GM19328 (cell line): ENCODE measurements around the gene ZAR1L.
"Not testable (repeated sequence)": the region's sequence is repeated elsewhere in the genome, so short reads cannot be mapped to it uniquely, and the experiment has no call there.

ENCODE experiments used
- ATAC-seq: cut with Tn5 transposase; IDR thresholded peaks from one replicate; pipeline ENCODE4 v1.9.1; 2021; ENCODE audit warnings: mild to moderate bottlenecking, moderate library complexity; ENCODE audit not compliant: unreplicated experiment

Gene ZAR1L, protein sequence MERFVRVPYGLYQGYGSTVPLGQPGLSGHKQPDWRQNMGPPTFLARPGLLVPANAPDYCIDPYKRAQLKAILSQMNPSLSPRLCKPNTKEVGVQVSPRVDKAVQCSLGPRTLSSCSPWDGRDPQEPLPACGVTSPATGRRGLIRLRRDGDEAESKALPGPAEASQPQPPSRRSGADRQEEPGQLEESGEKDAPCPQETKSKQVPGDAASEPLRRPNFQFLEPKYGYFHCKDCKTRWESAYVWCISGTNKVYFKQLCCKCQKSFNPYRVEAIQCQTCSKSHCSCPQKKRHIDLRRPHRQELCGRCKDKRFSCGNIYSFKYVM

DNA sequence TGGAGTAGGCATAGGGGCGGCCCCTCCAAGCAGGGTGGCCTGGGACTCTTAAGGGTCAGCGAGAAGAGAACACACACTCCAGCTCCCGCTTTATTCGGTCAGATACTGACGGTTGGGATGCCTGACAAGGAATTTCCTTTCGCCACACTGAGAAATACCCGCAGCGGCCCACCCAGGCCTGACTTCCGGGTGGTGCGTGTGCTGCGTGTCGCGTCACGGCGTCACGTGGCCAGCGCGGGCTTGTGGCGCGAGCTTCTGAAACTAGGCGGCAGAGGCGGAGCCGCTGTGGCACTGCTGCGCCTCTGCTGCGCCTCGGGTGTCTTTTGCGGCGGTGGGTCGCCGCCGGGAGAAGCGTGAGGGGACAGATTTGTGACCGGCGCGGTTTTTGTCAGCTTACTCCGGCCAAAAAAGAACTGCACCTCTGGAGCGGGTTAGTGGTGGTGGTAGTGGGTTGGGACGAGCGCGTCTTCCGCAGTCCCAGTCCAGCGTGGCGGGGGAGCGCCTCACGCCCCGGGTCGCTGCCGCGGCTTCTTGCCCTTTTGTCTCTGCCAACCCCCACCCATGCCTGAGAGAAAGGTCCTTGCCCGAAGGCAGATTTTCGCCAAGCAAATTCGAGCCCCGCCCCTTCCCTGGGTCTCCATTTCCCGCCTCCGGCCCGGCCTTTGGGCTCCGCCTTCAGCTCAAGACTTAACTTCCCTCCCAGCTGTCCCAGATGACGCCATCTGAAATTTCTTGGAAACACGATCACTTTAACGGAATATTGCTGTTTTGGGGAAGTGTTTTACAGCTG lies at the start of gene ZAR1L, which contains the start of gene BRCA2:
Gene ZAR1L, minus strand, starts transcription at position 126 of the 790 bp plus-strand sequence. CDS start 3,438 bp downstream, outside the sequence.
Gene BRCA2, plus strand, starts transcription at position 271 of the 790 bp plus-strand sequence. CDS start 953 bp downstream, outside the sequence.
- peak; percentile 92 for ATAC-seq

DNA sequence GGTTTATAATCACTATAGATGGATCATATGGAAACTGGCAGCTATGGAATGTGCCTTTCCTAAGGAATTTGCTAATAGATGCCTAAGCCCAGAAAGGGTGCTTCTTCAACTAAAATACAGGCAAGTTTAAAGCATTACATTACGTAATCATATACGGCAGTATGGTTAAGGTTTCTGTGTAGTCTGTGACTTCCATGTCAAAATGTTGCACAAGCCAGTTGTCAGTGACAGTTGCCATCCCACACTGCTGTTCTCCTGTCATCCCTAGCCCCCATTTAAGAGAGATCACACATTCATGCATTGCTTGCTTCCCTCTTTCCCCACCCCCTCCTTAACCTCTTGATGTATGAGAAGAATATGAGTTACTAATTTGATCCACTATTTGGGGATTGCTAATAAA lies 47.4 kb upstream of the ZAR1L start:
- ATAC-seq = no peak

DNA sequence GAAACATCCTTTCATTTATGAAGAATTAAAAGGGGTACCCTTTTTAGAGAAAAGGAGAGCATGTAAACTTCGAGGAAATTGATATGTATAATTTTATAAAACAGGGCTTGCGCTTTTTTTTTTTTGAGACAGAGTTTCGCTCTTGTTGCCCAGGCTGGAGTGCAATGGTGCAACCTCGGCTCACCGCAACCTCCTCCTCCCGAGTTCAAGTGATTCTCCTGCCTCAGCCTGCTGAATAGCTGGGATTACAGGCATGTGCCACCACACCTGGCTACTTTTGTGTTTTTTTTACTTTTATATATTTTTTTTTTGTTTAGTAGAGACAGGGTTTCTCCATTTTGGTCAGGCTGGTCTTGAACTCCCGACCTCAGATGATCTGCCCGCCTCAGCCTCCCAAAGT lies 40.8 kb upstream of the ZAR1L start:
- ATAC-seq = not testable (repeated sequence)

DNA sequence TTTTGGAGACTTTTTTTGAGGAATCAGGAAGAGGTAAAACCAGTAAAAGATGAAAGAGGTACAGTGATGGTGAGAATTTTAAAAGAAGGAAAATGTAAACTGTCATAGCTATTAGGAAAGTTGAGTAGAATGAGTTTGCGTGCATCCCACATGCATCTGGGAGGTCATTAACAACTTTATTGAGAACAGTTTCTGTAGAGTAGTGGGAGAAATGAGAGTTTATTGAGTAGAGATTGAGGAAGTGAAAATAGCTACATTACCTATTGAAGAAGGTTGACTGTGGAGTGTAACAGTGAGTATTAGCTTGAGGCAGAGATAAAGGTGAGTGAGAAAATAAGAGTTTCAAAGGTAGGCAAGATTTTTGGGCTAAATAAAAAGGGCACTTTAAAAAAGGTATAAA lies 38.9 kb upstream of the ZAR1L start:
- ATAC-seq = no peak

DNA sequence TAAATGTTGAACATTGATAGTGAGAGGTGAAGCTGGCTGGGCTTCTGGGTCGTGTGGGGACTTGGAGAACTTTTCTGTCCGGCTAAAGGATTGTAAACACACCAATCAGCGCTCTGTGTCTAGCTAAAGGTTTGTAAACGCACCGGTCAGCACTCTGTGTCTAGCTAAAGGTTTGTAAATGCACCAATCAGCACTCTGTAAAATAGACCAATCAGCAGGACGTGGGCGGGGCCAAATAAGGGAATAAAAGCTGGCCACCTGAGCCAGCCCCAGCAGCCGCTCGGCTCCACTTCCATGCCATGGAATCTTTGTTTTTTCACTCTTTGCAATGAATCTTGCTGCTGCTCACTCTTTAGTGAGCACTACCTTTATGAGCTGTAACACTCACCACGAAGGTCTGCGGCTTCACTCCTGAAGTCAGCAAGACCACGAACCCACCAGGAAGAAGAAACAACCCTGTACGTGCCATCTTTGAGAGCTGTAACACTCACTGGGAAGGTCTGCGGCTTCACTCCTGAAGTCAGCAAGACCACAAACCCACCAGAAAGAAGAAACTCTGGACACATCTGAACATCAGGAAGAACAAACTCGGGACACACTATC lies 35.8 kb upstream of the ZAR1L start:
- ATAC-seq = not testable (repeated sequence)

DNA sequence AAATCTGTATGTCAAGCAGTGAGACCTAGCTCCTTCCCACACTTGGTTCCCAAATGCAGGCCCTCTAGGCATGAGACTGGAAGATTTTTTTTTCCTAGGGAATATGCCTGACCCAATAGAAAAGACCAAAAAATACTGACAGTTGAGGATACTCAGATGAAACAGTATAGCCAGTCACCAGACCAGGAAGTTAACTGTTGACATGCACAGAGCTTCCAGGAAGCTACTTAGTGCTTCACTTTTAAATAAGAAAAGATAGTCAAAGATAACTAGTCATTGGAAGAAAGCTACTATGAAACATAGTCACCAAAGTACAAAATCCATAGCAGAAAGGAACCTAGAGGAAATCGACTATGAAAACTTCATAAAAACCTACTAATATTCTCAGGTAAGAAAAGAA lies 32.5 kb upstream of the ZAR1L start:
- ATAC-seq = no peak

DNA sequence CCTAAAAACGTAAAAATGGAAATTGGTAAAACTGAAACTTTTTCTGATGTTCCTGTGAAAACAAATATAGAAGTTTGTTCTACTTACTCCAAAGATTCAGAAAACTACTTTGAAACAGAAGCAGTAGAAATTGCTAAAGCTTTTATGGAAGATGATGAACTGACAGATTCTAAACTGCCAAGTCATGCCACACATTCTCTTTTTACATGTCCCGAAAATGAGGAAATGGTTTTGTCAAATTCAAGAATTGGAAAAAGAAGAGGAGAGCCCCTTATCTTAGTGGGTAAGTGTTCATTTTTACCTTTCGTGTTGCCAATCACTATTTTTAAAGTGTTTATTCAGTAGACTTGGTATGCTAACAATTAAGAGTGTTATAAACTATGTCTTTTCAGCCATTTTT lies 25.8 kb upstream of the ZAR1L start:
- no peak for ATAC-seq

DNA sequence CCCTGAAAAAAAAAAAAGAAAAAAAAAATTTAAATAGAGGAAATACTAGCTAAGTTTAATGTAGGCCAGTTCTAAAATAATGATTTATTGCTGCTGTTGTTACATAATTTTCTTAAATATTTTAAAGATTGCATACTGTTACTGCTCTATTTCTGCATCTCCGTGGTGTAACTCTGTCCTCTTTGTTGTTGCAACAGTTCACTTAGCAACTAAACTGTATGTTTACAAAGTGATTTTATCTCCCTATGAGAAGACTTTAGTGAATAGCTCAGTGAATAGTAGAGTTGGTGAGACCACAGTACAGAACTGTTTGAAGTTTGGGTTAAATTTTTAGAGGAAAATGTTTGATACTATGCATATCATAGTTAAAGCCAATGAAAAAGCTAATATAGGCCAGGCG lies 19.5 kb upstream of the ZAR1L start:
- no peak for ATAC-seq

DNA sequence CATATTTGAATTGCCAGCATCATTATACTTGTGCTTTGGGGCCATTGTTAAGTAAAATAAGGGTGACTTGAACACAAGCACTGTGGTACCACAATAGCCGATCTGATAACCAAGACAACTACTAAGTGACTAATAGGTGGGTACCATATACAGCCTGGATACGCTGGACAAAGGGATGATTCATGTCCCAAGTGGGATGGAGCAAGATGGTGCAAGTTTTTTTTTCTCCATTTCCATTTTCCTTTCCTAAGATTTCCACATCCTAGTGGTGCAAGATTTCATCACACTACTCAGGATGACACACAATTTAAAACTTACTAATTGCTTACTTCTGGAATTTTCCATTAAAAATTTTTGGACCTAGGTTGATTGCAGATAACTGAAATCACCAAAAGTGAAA lies 15.3 kb upstream of the ZAR1L start:
- no peak for ATAC-seq

DNA sequence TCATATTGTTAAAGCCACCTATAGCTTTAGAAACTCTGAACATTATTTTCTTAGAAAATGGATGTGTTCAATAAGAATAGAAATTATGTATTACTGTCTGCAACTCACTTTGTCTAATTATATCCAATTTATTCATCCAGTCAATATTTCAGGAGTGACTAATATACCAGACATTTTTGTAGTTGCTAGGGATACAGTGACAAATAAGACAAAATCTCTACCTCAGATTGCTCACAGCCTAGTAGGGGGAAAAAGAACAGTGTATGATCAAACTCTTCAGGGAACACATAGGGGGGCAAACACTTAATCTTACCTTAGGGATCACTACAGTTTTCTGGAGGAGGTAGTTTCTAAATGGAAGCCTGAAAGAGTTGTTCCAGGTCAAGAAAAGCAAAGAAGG lies 8.7 kb upstream of the ZAR1L start:
- ATAC-seq = no peak

DNA sequence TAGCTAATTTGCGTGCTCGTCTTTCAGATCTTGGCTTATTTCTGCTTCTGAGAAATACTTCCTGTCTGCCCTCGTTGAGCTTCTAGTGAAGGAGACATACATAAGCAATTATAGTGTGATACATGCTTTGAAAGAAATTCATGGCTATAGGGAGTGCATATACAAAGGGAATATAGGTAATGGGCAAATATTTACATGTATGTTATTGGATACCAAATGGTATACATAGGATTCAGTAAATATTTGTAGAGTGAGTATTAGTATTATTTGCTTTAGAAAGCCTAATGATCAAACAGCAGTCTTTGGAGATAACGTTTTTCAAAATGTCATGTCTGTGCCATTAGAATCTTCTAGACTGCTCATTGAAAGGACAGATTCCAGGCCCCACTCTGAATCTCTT lies 5.4 kb upstream of the ZAR1L start:
- no peak for ATAC-seq

DNA sequence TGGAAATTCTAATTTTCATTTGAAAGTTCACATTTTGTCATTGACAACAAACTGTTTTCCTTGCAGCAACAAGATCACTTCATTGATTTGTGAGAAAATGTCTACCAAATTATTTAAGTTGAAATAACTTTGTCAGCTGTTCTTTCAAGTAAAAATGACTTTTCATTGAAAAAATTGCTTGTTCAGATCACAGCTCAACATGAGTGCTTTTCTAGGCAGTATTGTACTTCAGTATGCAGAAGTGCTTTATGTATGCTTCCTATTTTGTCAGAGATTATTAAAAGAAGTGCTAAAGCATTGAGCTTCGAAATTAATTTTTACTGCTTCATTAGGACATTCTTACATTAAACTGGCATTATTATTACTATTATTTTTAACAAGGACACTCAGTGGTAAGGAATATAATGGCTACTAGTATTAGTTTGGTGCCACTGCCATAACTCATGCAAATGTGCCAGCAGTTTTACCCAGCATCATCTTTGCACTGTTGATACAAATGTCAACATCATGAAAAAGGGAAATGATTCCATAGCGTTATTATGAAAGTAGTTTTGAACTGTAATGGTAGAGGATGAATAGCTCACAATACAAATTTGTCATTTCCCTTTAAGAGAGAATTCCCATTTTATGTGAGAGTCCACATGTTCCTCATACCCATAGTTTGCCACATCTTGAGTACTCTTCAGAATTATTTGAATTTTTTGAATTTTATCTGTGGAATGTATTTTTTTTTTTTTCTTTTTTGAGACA lies 2.7 kb upstream of the ZAR1L start:
- no peak for ATAC-seq

DNA sequence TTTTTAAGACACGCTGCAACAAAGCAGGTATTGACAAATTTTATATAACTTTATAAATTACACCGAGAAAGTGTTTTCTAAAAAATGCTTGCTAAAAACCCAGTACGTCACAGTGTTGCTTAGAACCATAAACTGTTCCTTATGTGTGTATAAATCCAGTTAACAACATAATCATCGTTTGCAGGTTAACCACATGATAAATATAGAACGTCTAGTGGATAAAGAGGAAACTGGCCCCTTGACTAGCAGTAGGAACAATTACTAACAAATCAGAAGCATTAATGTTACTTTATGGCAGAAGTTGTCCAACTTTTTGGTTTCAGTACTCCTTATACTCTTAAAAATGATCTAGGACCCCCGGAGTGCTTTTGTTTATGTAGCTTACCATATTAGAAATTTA lies 1.3 kb upstream of the ZAR1L start:
- no peak for ATAC-seq

DNA sequence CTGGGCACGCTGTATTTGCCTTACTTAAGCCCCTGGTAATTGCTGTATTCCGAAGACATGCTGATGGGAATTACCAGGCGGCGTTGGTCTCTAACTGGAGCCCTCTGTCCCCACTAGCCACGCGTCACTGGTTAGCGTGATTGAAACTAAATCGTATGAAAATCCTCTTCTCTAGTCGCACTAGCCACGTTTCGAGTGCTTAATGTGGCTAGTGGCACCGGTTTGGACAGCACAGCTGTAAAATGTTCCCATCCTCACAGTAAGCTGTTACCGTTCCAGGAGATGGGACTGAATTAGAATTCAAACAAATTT lies 821 bp upstream of the ZAR1L start:
- peak; percentile 42 for ATAC-seq

DNA sequence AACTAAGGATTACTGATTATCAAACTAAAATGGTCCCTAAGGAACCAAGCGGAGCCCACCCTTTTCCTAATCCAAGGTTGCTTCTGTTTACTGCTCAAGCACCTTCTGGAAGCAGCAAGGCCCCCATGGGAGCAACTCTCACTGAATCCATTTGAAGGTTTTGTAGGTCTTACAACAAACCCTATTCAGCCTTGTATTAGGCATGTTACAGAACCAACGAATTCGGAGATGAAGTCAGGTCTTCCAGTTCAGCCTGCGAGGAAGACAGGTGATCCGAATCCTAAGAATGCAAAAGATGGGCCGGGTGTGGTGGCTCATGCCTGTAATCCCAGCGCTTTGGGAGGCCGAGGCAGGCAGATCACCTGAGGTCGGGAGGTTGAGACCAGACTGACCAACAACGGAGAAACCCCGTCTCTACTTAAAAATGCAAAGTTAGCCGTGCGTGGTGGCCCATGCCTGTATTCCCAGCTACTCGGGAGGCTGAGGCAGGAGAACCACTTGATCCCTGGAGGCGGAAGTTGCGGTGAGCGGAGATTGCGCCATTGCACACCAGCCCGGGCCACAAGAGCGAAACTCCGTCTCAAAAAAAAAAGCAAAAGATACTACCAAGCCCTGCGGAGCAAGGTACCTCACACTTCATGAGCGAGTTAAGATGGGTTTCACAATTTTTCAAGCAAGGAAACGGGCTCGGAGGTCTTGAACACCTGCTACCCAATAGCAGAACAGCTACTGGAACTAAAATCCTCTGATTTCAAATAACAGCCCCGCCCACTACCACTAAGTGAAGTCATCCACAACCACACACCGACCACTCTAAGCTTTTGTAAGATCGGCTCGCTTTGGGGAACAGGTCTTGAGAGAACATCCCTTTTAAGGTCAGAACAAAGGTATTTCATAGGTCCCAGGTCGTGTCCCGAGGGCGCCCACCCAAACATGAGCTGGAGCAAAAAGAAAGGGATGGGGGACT lies 609 bp downstream of the ZAR1L start:
- peak; percentile 1 for ATAC-seq

DNA sequence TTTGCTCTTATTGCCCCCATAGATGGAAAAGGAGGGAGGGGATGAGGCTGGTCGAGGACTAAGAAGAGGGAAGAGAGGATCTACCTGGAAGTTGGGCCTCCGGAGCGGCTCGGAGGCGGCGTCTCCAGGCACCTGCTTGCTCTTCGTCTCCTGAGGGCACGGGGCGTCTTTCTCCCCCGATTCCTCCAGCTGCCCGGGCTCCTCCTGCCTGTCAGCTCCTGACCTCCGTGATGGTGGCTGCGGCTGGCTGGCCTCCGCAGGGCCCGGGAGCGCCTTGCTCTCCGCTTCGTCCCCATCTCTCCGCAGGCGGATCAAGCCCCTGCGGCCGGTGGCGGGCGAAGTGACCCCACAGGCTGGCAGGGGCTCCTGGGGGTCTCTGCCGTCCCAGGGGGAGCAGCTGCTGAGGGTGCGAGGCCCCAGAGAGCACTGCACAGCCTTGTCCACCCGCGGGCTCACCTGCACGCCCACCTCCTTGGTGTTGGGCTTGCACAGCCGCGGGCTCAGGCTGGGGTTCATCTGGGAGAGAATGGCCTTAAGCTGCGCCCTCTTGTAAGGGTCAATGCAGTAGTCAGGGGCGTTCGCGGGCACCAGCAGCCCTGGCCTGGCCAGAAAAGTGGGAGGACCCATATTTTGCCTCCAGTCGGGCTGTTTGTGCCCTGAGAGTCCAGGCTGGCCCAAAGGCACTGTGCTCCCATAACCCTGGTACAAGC lies 3.8 kb downstream of the ZAR1L start:
- ATAC-seq = no peak

DNA sequence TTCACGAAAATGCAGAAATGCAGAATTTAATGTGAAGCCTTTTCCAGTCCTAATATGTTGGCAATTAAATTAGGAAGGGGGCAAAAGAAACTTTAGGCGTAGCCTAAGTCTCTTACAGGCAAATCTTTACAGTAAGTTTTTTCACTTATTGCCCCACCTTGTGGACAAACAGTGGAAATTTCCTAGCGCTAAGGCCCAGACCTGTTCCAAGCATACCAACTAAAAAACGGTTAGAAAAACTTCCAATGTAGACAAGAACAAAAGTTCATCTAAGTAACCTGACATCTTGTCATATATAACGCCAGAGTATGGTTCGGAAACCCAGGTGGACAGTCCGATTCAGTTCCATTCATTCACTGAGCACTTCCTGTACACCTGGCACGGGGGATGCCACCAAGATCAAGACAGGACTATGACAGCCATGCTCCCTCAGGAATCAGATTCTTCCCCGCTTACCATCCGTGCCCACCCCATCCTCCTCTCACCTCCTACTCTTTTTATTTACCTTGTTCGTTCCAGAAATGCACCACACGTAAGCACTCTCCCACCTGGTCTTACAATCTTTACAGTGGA lies 4.9 kb downstream of the ZAR1L start:
- ATAC-seq = no peak

DNA sequence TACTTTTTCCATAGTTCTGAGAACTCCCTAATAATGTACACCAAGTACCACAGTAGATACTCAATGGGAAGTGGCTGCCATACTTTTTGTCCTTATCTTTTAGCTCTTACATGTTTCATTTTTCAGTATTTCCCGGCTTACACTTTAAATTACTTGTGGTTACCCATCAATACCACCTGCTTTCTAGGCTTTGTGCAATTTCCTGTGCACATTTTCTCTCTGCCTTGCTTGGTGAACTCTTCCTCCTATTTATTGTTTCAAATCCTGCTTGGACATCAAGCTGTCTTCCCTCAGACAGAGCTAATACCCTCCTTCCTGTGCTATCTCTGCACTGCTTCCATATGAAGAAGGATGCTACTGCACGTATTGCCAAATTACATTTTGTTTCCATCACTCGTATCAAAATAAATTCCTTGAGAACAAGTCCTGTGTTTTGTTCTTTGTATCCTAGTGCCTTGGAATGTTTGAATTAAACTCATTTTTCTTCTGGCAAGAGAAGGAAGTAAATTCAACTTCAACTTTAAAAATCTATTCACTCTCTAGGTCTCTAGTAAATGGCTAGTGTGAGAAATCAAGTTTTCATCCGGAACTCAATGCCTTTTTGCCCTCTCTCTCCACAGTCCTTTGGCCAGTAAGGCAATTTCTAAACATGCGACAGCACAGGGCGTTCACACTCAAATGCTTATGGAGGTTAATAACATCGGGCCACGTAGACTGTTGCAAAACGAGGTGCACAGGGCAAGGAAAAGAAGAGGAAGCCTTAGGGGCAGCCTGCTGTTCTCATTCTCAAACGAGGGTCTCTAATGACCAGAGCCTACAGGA lies 5.6 kb downstream of the ZAR1L start:
- ATAC-seq = no peak
